Measurements from ENCODE around the gene SMAGP.
"Not testable (repeated sequence)": the region's sequence is repeated elsewhere in the genome, so short reads cannot be mapped to it uniquely, and the experiment has no call there.

SMAGP gene

DNA sequence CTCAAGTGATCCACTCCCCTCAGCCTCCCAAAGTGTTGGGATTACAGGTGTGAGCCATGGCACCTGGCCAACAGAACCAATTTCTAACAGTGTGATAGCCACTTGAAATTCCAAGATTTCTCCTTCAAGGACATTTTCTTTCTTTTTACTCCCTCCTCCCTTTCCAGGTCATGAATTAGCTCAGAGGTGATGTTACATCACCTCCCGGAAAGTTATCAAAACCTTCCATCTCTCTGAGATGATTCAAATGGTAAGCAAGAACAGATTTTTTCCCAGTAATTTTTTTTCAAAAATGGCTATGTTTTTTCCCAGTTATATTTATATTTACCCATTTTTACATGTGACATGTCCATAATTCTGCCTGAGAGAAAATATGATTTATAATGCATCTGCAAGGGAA lies 15.6 kb upstream of the SMAGP start:
- Histone ChIP-seq H3K4me1 (ENCODE audit: insufficient read depth, low read length, severe bottlenecking) (no peaks in the 10 kb centered on the region), H3K36me3 (ENCODE audit: insufficient read depth, low read length) (no peaks in the 10 kb centered on the region), H3K9ac (ENCODE audit: low read length) (no peak overlapping the region), H3K27me3 (ENCODE audit: insufficient read depth, low read length) (no peaks in the 10 kb centered on the region), H4K20me1 (ENCODE audit: insufficient read depth, low read length) (no peaks in the 10 kb centered on the region), H3K79me2 (ENCODE audit: insufficient read depth, low read length) (no peaks in the 10 kb centered on the region), H3F3A (ENCODE audit: insufficient read depth, low read length) (no peaks in the 10 kb centered on the region), H3K9me2 (ENCODE audit: low read depth, low read length) (no peaks in the 10 kb centered on the region), H2AFZ (ENCODE audit: low read length) (no peak overlapping the region), H3K4me3 (ENCODE audit: low read depth, low read length, poor library complexity, severe bottlenecking) (no peak overlapping the region), H3K27ac (ENCODE audit: low read depth, low read length, poor library complexity, severe bottlenecking) (no peak overlapping the region), H3K4me2 (ENCODE audit: low read length) (no peak overlapping the region), H3K9me3 (ENCODE audit: low read length) (no peaks in the 10 kb centered on the region)
- TF ChIP-seq, protein P1, sequence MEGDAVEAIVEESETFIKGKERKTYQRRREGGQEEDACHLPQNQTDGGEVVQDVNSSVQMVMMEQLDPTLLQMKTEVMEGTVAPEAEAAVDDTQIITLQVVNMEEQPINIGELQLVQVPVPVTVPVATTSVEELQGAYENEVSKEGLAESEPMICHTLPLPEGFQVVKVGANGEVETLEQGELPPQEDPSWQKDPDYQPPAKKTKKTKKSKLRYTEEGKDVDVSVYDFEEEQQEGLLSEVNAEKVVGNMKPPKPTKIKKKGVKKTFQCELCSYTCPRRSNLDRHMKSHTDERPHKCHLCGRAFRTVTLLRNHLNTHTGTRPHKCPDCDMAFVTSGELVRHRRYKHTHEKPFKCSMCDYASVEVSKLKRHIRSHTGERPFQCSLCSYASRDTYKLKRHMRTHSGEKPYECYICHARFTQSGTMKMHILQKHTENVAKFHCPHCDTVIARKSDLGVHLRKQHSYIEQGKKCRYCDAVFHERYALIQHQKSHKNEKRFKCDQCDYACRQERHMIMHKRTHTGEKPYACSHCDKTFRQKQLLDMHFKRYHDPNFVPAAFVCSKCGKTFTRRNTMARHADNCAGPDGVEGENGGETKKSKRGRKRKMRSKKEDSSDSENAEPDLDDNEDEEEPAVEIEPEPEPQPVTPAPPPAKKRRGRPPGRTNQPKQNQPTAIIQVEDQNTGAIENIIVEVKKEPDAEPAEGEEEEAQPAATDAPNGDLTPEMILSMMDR (IDR thresholded peaks at IDR 0.05; ENCODE audit: low read length), result no peak
- no peak for TF ChIP-seq EZH2 (IDR thresholded peaks at IDR 0.05; ENCODE audit: borderline replicate concordance, low read length)

DNA sequence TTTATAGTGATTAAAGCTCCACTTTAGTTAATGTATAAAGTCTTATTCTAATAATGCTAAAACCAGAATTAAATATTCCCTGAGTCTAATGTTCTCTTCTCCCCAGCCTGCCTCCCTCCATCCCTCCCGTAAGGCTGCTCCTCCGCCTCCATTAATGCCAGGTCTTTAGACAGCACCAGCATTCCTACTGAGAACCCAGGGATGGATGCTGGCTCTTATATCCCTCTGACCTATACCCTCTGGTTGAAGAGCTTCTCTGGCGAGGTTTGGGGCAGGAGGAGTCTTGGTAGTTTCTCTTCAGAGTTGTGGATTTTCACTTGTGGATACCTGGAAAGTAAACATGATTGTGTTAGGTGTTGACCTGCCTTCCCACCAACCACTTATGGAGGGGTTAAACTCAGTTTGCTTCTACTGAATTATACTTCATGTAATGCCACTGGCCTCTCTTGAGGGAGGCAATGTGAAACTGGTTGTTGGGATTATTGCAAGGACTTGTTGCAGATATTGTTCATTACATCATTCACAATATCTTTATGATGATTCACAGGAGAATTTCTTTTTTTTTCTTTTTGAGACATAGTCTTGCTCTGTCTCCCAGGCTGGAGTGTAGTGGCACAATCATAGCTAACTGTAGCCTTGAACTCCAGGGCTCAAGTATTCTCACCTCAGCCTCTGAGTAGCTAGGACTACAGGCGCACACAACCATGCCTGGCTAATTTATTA lies 11.1 kb upstream of the SMAGP start:
- H3K4me2 ChIP-seq (ENCODE audit: low read length), result no peak overlapping the region
- no peak overlapping the region for H3K27ac ChIP-seq (ENCODE audit: low read depth, low read length, poor library complexity, severe bottlenecking)

DNA sequence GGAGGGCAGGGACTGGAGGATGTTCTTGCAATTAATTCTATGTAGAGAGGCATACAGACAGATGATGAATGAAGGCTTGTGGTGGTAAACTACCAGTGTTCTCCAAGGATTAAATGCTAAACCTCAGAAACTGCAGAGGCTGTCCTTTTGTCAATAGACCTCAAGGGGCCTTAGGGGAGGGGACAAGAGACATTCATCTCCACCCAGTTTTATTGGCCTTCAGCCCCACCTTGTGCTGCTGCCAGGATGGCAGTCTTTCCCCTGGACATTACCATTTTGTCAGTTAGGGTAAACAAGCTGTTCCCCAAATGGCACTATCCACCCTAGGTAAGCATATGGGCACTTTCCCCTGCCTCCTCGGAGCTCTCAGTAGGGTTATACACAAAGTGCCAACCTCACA lies 4.9 kb upstream of the SMAGP start:
- Histone ChIP-seq H3K27ac (ENCODE audit: low read depth, low read length, poor library complexity, severe bottlenecking) (no peak overlapping the region), H3K4me3 (ENCODE audit: low read depth, low read length, poor library complexity, severe bottlenecking) (no peak overlapping the region), H3K9ac (ENCODE audit: low read length) (no peak overlapping the region)

More for the DNA sequence above, 11.1 kb upstream of the SMAGP start:
- no peaks in the 10 kb centered on the region for H3F3A ChIP-seq (ENCODE audit: insufficient read depth, low read length)
- no peak overlapping the region for H3K4me3 ChIP-seq (ENCODE audit: low read depth, low read length, poor library complexity, severe bottlenecking)
- H3K36me3 ChIP-seq (ENCODE audit: insufficient read depth, low read length), result no peaks in the 10 kb centered on the region
- H3K4me1 ChIP-seq (ENCODE audit: insufficient read depth, low read length, severe bottlenecking), result no peaks in the 10 kb centered on the region
- no peak for TF ChIP-seq EZH2 (IDR thresholded peaks at IDR 0.05; ENCODE audit: borderline replicate concordance, low read length)
- TF ChIP-seq, protein P1 (IDR thresholded peaks at IDR 0.05; ENCODE audit: low read length), result no peak
- no peaks in the 10 kb centered on the region for H3K9me3 ChIP-seq (ENCODE audit: low read length)
- H4K20me1 ChIP-seq (ENCODE audit: insufficient read depth, low read length), result no peaks in the 10 kb centered on the region
- H3K27me3 ChIP-seq (ENCODE audit: insufficient read depth, low read length), result no peaks in the 10 kb centered on the region
- no peak overlapping the region for H2AFZ ChIP-seq (ENCODE audit: low read length)
- no peaks in the 10 kb centered on the region for H3K79me2 ChIP-seq (ENCODE audit: insufficient read depth, low read length)
- no peak overlapping the region for H3K9ac ChIP-seq (ENCODE audit: low read length)
- H3K9me2 ChIP-seq (ENCODE audit: low read depth, low read length), result no peaks in the 10 kb centered on the region

DNA sequence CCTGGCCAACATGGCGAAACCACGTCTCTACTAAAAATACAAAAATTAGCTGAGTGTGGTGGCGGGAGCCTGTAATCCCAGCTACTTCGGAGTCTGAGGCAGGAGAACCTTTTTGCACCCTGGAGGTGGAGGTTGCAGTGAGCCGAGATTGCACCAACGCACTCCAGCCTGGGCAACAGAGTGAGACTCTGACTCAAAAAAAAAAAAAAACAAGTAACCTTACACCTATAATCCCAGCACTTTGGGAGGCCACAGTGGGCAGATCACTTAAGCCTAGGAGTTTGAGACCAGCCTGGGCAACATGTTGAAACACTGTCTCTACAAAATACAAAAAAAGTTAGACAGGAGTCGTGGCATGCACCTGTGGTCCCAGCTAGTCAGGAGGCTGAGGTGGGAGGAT lies 2.6 kb upstream of the SMAGP start:
- H3K4me2 ChIP-seq (ENCODE audit: low read length); H3K9me2 ChIP-seq (ENCODE audit: low read depth, low read length); H3K27me3 ChIP-seq (ENCODE audit: insufficient read depth, low read length); H3K4me3 ChIP-seq (ENCODE audit: low read depth, low read length, poor library complexity, severe bottlenecking); H3K36me3 ChIP-seq (ENCODE audit: insufficient read depth, low read length); H3K9me3 ChIP-seq (ENCODE audit: low read length); H3K9ac ChIP-seq (ENCODE audit: low read length); H3F3A ChIP-seq (ENCODE audit: insufficient read depth, low read length); H3K27ac ChIP-seq (ENCODE audit: low read depth, low read length, poor library complexity, severe bottlenecking); H2AFZ ChIP-seq (ENCODE audit: low read length); H3K79me2 ChIP-seq (ENCODE audit: insufficient read depth, low read length); H4K20me1 ChIP-seq (ENCODE audit: insufficient read depth, low read length): not testable (repeated sequence)
- peaks cover 10% of the 10 kb centered on the region for H3K4me1 ChIP-seq (ENCODE audit: insufficient read depth, low read length, severe bottlenecking)

More for the DNA sequence above, 4.9 kb upstream of the SMAGP start:
- Histone ChIP-seq H2AFZ (ENCODE audit: low read length) (no peak overlapping the region), H3K4me1 (ENCODE audit: insufficient read depth, low read length, severe bottlenecking) (peaks cover 6% of the 10 kb centered on the region), H3K4me2 (ENCODE audit: low read length) (no peak overlapping the region), H3K79me2 (ENCODE audit: insufficient read depth, low read length) (no peaks in the 10 kb centered on the region), H4K20me1 (ENCODE audit: insufficient read depth, low read length) (no peaks in the 10 kb centered on the region), H3F3A (ENCODE audit: insufficient read depth, low read length) (no peaks in the 10 kb centered on the region), H3K36me3 (ENCODE audit: insufficient read depth, low read length) (no peaks in the 10 kb centered on the region), H3K27me3 (ENCODE audit: insufficient read depth, low read length) (no peaks in the 10 kb centered on the region), H3K9me2 (ENCODE audit: low read depth, low read length) (no peaks in the 10 kb centered on the region), H3K9me3 (ENCODE audit: low read length) (no peaks in the 10 kb centered on the region)
- TF ChIP-seq, protein P1 (IDR thresholded peaks at IDR 0.05; ENCODE audit: low read length), result no peak
- no peak for TF ChIP-seq EZH2 (IDR thresholded peaks at IDR 0.05; ENCODE audit: borderline replicate concordance, low read length)

All from OCI-LY1 (cell line).